Embryonic facial prominence (tissue), 1 donor: ENCODE measurements around the gene LRRC8B.
"Not testable (repeated sequence)": the region's sequence is repeated elsewhere in the genome, so short reads cannot be mapped to it uniquely, and the experiment has no call there.

Experiments
- DNase-seq: peaks from one replicate; pipeline ENCODE4 v3.0.0-alpha.2; 2016; ENCODE audit errors: extremely low spot score

LRRC8B gene

DNA sequence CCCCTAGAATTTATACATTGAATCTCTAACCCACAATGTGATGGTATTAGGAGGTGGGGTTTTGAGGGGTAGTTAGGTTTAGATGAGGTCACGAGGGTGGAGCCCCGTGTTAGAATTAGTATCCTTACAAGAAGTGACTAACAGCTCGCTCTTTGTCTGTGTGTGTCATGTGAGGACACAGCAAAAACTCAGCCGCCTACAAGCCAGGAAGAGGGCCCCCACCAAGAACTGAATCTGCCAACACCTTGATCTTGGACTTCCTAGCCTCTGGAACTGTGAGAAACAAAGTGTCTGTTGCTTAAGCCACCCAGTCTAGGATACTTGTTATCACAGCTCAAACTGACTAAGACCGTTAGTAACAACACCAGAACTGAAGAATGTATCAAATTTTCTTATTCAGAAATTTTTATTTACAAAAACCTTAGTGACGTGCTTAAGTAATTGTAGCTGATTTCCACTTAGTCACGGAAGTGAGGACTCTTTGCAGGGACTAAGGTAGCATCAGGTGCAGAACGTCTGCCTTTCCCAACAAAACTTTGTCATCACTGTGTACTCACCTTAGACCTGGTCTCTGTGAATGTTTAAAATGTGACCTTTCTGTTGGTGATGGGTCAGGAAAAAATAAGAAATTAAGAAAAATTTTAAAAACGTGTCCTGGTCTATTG lies 83.8 kb downstream of the LRRC8B start:
- no peak for DNase-seq

DNA sequence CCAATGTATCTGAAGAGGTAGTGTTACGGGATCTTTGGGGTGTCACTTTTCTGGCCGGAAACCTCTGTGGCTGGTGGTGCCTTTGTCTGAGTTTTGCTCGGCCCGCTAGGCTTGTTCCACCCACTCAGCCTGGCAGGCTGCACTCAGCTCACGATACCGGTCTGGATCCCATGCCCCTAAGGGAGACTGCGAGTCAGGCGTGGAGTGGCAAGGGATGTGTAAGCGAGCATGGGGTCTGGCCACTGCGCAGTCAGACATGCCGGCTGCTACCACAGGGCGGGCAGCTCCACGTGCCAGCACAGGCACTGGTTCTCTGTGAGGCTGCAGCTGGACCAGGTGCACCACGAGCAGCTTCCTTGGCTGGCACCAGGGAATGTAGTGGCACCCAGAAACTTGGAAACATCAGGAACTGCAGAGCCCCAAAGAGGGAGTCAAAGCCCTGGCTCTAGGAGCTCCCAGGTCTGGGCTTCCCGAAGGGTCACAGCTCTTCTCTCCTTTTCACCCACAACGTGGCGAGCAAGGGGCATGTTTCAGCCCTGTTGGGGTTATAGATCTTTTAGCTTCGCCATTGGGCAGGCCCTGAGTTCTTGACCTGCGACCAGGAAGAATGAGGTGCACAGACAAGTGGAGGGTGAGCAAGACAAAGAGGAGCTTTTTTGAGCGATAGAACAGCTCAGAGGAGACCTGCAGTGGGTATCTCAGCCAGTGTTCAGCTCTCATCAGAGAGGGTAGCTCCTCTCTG lies 84.5 kb downstream of the LRRC8B start:
- DNase-seq: no peak

DNA sequence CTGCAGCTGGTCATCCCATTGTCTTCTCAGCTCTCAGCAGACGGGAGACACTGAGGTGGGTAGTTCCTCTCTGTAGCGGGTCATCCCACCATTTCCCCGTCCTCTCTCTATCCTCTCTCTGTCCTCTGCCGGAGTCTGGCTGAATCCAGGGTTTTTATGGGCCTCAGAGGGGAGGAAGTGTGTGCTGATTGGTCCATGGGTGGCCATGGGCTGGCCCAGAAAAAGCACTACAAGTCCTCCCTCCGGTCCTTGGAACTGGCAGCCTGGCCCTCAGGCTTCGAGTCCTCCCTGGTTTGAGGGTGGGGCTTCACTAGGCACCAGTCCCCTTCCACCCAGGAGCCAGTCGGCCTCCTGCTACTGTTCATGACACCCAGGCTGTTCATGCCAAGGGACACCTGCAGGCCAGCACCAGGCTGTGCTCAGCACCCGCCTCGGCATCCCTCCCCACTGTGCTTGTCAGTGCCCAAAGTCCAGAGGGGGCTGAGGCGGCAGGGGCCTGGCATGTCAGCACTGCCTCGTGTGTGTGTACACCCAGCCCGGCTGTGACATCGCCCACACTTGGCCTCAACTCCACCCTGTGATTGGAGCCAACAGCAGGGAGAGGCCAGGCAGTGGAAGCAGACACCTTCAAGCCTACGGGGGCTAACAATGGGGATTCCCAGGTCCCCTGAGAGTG lies 85.3 kb downstream of the LRRC8B start:
- no peak for DNase-seq

DNA sequence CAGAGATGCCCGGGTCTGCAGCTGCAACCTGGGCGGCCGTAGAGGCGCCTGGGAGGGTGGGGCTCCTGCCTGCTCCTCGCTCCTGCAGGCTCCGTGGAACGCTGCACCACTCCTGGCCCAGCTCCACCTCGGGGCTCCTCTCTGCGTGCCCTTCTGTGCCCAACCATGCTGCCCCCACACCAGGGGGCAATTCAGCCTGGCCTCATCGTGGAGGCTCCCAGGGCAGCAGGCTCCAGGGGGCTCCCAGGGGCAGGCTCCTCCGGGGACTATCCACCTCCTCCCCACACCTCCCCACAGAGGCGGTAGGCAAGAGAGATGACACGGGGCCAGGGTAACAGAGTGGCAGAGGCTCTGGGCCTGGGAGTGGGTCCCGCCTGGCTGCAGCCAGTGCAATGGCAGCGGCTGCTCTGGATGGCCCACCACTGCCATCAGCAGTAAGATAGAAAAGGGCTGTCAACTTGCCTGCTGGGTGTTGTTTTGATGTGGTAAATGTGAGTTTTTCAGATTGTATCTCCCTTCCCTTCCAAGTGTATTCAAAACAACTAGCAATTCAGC lies 85.9 kb downstream of the LRRC8B start:
- no peak for DNase-seq

DNA sequence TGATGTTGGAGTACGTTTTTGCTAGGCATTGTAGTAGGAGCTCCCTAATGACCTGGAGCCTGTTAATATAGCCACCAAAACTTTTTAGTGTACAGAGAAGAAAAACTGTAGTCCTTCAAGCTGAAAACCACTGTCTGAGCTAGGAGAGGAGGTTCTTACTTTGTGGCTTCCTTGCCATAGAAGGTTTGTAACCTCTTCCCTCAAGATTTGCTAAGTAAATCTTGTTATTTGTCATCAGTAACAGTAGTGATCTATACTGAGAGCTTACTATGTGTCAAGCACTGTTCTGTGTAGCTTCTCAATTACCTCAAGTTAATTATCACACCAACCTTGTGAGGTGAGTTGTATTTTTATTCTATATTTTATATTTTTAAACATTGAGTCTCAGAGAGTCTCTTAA lies 87.1 kb downstream of the LRRC8B start:
- DNase-seq: no peak

DNA sequence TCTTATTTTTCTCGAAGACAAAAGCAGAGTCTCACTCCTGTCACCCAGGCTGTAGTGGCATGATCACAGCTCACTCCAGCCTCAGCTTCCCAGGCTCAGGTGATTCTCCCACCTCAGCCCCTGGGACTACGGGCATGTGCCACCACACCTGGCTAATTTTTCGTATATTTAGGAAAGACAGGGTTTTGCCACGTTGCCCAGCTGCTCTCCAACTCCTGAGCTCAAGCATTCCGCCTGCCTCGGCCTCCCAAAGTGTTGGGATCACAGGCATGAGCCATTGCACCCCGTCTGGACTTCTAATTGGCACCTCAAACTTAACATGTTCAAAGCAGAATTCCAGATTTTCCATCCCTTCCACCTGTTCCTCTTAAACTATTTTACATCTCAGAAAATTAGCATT lies 89.3 kb downstream of the LRRC8B start:
- no peak for DNase-seq

DNA sequence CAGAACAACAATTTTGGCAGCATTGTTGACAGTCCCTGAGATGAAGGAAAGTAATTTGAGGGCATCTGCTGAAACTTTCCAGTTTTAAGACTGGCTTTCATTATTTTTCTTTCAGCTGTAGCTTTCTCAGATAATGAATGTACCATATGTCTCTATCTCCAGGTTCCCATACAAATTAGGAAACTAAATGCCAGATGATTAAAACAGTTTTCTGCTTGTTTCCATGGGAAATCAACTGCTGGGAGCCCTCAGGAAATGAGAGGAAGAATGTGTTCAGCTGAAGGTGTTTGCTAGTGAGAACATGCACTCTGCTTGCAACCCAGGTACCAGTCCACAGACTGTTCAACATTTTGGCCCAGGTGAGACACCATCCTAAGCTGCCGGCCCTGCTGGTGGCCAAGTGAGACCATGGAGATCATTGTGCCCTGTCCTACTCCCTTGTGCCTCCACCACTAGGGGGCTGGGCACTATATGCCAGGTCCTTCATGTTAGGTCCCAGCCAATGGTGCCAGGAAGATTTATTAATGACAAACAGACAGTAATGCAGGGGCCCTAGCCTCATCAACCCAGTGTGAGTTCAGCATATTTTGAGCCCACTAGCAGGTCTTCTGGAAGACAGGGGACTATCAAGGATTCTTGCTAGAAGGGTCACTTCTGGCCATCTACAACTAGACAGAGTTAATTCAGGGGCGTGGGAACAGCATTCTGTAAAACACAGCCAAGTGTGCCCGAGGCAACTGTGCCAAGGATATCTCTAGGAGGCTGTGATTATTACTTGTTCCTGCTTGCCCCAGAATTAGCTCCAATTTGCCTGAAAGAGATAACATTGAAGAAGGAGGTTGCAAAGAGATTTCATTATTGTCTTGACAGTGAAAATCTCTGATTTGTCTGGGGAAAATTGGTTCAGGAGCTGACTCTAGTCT lies 91.3 kb downstream of the LRRC8B start:
- no peak for DNase-seq

DNA sequence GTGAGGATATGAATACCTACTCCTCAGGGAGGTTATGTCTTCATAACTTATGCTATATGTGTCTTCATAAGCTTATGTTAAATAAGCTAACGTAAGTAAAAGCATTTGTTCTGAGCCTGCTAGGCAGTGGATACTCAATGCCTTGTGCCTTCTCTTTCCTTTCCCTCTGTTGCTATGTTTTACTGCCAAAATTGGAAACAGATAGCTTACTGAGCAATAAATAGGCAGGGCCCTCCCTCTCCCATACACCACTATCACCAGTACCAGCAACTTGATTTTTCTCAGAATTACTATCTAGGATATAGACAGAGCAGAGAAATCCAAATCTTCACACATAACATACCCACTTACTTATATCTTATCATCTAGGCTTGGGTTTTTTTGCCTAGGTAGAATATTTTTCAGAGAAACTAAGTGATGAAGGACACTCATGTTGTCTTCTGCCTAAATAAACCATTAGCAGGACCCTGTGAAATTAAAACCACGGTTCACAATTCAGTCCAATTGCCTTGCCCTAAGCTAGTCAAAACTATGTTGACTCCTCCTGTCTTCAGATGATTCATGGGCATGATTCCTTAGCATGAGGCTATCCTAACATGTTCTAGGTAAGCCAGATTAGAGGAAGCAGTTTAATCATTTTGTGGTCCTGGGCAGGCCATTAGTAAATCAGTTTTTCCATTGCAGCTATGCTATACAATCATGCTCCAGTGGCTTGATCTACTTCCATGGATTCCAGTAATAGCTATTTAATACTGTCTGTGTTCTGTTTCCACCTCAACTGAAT lies 92.4 kb downstream of the LRRC8B start:
- DNase-seq: no peak

DNA sequence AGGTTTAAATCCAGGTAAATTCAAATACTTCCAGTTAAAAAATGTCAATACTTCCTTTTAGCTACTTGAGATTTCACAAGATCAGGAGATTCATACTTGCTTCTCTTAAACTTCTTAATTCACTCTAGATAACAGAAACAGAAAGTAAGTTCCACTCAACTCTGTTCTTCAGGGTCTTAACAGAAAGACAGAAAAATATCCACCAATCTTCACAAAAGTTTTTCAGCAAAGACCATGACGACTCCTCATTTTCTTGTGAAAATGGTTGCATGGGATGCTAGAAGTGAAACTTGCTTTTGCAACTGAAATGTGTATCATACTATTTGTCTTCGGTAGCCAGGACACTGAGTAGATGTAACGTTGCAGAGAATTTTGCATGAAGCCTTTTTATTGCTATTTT lies 96.0 kb downstream of the LRRC8B start:
- no peak for DNase-seq

DNA sequence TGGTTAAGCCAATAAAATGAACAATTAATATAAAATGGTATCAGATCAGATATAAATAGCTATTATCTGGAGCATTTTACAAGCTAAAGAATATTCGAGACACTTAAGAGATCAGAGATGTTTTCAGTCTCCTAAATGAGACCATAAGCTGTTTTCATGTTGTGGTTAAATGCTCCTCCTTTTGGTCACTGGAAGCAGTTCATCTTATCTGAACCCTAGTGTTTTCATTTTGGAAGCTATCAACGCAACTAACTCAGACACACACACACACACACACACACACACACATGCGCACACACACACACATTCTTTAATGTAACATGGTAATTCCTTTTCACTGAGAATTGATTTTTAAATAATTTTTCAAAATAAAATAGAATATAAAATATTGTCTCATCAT lies 98.3 kb downstream of the LRRC8B start:
- DNase-seq: no peak

DNA sequence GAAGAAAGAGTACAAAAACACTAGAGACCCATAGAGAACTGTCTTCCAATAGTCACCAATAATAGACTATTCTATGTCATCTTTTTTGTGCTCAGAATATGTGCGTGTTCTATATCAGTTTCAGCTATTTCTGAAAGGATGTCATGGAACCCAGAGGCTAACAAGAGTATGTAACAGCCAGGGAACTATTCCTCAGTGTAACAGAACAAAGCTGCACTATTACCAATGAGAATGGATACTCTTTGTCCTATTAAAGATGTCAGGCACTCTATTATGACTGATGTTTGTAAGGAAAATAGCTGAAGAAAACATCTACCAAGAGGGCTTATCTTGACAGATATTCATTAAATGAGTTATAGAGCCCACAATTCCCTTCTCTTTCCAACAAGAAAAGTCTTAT lies 99.7 kb downstream of the LRRC8B start:
- DNase-seq: no peak

DNA sequence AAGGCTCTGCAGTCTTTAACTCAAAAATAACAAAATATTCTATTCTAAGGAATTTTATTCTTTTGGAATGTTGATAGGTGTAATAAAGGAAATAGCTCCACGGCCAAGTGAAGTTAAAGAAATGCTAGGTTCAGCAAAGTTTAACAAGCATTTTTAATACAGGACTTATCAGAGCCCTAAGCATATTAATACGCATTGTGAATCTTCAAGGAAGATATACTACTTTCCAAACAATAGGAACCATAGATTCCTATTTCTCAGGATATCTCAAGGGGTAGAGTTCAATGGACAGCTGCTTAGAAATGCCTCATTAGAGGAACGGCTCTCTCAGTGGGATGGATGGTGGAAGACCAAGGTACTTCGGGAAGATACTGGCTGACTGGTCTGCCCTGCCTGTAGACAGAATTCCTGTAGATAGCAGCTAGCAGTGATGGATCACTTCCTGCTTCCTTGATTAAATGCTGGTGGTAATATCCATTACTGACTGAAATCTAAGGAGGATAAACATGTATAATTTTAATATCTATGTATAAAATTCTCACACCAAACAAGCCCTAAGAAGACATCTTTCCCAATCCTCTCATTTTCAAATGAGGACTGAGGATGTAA lies 100.2 kb downstream of the LRRC8B start:
- DNase-seq: no peak

DNA sequence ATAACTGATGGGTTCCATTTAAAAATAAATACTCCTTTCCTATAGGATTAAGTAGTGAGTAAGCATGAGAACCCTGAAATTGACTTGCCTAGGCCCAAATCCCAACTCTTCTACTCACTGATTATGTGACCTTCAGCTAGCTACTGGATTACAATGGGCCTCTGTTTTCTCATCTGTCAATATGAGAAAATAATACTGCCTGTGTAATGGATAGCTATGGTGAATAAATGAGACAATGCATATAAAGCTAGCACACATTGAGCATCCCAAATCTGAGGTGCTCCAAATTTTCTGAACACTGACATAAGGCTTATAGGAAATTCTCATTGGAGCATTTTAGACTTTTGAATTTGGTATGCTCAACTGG lies 103.0 kb downstream of the LRRC8B start:
- no peak for DNase-seq

DNA sequence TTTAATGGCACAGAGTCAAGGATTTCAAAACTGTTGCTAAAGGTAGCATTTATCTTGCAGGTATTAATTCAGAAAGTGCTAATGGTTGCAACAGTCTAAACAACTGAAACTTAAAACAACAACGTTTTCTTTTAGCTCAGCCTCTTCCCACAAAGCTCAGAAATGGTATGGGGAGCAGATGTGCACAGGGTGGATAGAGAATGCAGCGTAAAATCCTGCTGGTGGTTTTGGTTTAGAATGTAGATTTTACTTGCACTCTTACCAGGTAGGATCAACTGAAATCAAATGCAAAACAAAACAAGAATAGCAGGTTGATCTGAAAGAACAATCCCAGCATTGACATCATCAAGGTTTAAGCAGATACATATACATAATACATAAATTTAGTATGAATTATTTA lies 104.5 kb downstream of the LRRC8B start:
- DNase-seq: no peak

DNA sequence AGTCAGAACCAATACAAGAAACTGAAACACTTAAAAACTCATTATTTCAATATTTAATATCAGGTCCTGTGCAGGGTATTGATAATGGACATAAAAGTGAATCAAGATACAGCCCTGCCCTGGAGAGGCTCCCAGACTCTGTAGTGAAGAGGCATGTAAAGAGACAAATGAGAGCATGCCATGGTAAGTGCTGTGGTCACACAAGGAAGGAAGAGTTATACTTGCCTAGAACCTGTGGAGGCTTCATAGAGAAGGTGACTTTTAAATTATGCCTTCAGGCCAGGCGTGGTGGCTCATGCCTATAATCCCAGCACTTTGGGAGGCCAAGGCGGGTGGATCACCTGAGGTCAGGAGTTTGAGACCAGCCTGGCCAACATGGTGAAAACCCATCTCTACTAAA lies 105.0 kb downstream of the LRRC8B start:
- DNase-seq: not testable (repeated sequence)

DNA sequence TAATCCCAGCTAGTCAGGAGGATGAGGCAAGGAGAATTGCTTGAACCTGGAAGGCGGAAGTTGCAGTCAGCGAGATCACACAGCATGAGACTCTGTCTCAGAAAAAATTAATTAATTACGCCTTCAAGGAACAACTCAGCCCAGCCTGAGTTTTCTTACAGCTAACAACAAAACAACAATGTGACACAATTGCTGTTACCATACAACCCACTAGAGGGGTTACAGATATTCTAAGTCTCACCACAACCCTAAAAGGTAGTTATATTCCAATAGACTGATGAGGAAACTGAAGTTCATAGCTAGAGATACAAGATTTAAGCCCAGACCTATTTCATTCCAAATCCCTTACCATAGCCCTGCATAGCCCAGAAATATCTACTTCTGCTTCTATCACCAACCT lies 105.4 kb downstream of the LRRC8B start:
- DNase-seq: no peak

DNA sequence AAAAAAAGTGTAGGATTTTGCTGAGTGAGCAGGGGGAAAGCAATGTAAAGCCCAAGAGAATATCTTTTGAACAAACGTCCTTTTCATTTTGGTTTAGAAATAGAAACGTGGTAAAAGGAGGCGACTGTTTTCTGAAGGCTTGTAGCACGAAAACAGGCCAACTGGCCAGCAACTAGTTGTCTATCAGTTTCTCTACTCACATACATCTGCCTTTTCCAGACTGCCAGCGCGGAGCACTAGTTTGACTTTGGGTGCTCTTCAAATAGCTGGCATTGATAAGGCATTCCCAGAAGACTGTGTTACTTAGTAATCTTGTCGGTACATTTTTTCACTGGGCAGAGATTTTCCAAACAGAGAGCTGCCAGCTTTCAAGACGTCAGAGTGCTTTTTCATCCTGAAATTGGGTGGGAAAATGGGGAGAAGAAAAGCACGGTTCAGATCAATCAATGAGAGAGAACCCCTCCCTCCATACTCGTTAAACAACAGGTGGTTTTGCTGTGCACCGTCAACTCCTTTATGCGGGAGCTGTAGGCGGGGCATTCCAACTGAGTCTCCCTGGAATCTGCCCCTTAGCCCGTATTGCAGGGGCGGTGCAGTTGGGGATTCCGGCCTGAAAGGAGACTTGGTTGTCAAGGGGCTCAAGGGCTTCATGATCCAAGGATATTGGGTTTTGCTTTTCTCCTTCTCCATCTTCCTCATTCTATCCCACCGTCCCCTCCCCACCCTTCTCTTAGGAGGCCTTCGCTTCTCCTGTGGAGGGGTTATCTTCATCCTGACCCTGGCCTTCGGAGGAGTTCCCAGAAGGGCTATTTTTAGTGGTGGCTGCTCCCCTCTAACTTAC lies 107.4 kb downstream of the LRRC8B start:
- no peak for DNase-seq

DNA sequence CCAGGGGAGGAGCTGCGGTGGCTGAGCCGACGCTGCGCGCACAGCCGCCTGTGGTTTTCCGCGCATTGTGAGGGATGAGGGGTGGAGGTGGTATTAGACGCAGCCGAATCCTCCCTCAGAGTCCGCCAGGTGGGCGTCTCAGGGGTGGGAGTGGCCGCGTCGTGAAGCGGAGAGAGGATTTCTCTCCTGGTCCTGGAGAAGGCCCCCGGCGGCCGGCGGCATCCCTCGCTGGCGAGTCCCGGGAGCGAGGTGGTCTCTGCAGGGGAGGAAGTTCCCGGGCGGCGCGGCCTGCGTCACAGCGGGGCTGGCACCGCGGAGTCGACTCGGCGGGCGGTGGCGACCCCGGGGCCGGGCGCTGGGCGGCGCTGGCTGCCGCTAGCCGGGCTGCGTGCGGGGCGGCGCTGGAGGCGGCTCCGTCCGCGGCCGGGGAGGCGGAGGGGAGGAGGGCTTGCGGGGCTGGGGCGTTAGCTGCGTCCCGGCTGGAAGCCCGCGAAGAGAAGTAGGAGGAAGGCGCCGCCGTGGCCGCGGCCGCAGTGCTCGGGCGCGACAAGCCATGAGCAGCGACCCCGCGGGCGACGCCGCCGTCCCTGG lies 108.1 kb downstream of the LRRC8B start, which contains the start of gene LRRC8C:
LRRC8C (plus strand) TSS at position 464 of the 591 bp plus-strand sequence. CDS start 53,354 bp downstream, outside the sequence.
- DNase-seq: peak; percentile 51

DNA sequence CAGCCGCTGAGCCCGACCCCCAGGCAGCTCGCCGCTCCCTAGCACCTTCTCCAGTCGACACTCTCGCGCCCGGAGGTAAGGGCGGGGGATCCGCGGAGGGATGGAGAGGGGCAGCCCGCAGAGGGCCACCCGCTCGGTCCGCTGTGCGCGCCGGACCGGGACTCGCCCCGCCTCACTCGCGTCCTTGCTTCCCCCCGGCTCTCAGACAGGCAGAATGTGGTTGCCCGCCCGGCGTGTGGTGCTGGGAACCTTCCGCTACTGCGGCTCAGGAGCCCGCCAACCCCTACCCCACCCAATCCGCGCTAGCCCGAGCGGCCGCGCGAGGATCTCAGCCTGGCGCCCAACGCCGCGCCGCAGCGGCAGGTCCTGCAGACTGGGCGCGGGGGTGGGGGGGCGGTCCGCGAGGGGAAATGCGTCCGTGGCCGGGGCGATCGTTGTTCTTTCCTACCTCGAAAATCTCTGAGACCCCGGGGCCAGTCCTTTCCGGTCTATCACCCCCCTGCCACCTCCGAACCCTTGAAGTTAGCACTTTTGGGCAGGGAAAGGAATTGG lies 108.7 kb downstream of the LRRC8B start:
- no peak for DNase-seq
